ENCODE data around the gene NEU4.

DNA sequence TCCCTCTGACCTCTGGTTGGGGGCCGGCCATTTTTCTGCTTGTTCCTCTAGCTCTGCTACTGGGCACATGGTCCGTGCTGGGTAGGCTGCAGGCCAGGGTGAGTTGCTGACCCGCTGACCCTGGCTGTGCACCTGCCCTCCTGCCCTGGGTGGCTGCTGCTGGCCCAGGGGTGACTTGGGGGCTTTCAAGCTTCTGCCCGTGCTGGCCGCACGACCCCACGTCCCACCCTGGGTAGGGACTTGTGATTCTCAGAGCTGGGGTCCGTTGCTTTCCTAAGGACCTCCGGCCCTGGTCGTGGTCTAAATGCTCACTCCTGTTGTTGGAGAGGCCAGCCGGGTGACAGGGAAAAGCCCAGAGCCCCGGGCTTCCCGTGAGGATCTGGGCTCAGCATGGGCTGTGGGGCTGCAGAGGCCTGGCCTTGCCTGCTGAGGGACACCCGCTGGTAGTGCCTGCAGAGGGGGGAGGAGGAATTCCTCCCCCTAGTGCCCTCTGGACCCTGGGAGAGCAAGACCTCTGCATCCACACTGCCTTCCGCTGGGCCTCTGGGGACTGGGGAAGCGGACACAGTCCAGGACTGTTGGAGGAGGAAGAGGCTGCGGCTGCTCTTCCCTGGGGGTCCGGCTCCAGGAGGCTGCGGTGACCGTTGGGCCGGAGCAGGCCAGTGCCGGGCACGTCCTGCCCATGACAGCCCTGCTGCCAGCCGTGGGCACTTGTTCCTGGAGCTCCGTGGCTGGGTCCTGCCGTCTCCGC, 38.6 kb upstream of the NEU4 start:
- TF ChIP-seq, protein P1, sequence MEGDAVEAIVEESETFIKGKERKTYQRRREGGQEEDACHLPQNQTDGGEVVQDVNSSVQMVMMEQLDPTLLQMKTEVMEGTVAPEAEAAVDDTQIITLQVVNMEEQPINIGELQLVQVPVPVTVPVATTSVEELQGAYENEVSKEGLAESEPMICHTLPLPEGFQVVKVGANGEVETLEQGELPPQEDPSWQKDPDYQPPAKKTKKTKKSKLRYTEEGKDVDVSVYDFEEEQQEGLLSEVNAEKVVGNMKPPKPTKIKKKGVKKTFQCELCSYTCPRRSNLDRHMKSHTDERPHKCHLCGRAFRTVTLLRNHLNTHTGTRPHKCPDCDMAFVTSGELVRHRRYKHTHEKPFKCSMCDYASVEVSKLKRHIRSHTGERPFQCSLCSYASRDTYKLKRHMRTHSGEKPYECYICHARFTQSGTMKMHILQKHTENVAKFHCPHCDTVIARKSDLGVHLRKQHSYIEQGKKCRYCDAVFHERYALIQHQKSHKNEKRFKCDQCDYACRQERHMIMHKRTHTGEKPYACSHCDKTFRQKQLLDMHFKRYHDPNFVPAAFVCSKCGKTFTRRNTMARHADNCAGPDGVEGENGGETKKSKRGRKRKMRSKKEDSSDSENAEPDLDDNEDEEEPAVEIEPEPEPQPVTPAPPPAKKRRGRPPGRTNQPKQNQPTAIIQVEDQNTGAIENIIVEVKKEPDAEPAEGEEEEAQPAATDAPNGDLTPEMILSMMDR (conservative IDR thresholded peaks at IDR 0.05; ENCODE audit: low read depth, low read length), result no peak
- TF ChIP-seq POLR2A (IDR thresholded peaks at IDR 0.05; ENCODE audit: low read depth, low read length) (no peak), RCOR1 (IDR thresholded peaks at IDR 0.05; ENCODE audit: insufficient replicate concordance, low read length) (no peak), MXI1 (IDR thresholded peaks at IDR 0.05; ENCODE audit: borderline replicate concordance, low read depth, low read length) (no peak), BHLHE40 (IDR thresholded peaks at IDR 0.05; ENCODE audit: low read depth, low read length) (no peak), CHD1 (IDR thresholded peaks at IDR 0.05; ENCODE audit: low read depth, low read length) (no peak), RFX5 (IDR thresholded peaks at IDR 0.05; ENCODE audit: low read depth, low read length) (no peak), RAD21 (IDR thresholded peaks at IDR 0.05; ENCODE audit: low read length) (no peak)
- TF ChIP-seq, protein P2, sequence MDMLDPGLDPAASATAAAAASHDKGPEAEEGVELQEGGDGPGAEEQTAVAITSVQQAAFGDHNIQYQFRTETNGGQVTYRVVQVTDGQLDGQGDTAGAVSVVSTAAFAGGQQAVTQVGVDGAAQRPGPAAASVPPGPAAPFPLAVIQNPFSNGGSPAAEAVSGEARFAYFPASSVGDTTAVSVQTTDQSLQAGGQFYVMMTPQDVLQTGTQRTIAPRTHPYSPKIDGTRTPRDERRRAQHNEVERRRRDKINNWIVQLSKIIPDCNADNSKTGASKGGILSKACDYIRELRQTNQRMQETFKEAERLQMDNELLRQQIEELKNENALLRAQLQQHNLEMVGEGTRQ (IDR thresholded peaks at IDR 0.05; ENCODE audit: low read depth, low read length), result no peak
